ENCODE measurements around the gene DNAJB12. TPM values are rescaled to one million over a fixed set of nuclear protein-coding genes. Genes with fewer than 3 reads are reported as not detected.
"Not testable (repeated sequence)": the region's sequence is repeated elsewhere in the genome, so short reads cannot be mapped to it uniquely, and the experiment has no call there.

DNAJB12 gene
- total RNA-seq, 2 donors from 2014 or later, result 25.3 to 26.4 TPM

DNA sequence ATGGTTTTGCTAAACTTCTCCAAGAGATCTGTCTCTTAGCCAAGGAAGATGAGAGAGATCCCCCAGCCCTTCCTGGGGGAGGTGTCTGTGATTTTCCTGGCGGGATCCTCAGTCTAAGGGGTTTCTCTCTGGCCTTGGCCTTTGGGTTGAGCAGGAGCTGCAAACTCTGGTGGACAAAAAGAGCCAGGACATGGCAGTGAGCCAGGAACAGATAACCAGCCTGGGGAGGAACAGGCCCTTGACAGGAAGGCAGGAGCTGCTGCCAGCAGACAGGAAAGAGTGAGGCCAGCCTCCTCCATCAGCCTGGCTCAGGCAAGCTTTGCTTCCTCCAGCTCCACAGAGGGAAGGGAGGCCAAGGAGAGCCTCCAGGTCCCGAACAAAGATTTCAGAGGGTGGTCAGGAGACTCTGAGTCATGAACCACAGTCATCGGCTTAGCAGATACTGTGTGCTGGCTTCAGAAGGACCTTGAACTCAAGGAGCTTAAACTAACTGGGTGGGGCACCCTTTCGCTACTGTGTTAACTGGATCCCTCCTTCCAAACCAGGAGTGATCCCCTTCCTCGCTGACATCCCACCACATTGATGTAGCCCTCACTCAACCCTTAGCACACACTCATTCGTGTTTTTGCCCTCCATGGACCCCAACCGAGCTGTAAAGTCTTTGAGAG is 46.3 kb downstream of the DNAJB12 start:
- intact Hi-C loops (cut with DNase I), result no loop called here
- peak; percentile 92 for DNase-seq (ENCODE audit: low spot score)

DNA sequence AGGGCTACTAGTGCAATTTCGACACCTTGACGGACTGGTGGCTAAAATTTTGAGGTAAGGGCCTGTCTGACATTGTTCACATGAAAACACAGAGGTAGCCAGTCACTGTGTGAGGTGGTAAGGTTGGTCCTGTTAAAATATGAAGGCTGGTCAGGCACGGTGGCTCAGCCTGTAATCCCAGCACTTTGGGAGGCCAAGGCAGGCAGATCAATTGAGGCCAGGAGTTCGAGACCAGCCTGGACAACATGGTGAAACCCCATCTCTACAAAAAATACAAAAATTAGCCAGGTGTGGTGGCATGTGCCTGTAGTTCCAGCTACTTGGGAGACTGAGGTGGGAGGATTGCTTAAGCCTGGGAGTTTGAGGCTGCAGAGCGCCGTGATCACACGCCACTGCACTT is 47.0 kb downstream of the DNAJB12 start:
- intact Hi-C loops (cut with DNase I), result not testable (repeated sequence)

DNA sequence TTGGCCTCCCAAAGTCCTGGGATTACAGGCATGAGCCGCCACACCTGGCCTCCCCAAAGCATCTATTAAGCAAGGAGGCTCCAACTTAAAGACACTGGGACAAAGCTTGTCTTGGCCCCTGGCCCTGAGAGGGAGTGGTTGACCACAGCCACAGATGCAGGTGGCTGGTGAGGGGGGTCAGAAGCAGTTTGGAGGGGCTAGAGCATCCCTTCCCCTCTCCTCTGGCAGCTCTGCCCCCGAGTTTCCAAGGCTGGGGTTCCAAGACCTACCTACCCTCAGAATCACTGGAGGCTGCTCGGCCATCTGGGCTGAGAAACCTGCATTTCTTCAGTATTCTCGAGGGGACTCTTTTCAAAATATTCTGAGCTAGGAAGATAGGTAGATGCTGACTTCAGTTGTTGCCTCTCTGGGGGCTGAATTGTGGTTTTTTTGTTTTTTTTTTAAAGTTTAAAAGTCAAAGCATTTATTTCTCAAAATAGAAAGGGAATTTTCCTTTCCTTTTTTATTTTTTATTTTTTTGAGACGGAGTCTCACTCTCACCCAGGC is 48.4 kb downstream of the DNAJB12 start:
- intact Hi-C loops (cut with DNase I), result no loop called here
- DNase-seq (ENCODE audit: low spot score), result no peak

More for the DNA sequence above, 47.0 kb downstream of the DNAJB12 start:
- DNase-seq (ENCODE audit: low spot score), result not testable (repeated sequence)

DNA sequence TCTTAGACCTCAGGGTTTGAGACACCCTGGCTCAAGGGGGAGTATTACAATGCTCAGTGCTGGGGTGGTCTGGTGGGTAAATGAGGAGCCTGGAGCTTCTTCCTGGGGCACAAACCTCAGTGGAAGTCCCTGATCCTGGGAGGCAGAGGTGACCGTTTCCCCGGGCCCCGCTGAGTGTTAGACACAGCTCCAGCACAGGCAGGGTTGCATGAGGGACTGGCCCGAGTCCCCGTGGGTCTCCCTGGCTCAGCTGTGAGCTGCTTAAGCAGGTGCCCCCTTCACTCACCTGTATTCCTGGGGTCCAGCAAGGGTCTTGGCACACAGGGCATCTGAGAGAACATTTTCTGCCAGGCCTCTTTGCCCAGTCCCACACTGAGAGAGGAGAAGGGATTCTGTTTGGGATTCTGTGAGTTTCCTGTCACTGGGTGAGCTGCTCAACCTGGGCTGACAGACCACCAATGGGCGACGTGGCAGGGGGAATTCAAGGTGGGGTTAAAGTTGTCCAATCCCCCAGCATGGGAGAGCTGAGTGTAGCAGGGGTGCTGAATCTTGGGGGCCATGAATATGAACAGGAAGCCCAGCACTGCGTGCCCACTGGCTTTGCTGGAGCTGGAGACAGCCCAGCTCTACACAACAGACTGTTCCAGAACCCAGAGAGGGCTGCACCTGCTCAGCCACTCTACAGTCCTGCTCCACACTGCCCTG is 51.1 kb downstream of the DNAJB12 start:
- no peak for DNase-seq (ENCODE audit: low spot score)
- intact Hi-C loops (cut with DNase I), result no loop called here

DNA sequence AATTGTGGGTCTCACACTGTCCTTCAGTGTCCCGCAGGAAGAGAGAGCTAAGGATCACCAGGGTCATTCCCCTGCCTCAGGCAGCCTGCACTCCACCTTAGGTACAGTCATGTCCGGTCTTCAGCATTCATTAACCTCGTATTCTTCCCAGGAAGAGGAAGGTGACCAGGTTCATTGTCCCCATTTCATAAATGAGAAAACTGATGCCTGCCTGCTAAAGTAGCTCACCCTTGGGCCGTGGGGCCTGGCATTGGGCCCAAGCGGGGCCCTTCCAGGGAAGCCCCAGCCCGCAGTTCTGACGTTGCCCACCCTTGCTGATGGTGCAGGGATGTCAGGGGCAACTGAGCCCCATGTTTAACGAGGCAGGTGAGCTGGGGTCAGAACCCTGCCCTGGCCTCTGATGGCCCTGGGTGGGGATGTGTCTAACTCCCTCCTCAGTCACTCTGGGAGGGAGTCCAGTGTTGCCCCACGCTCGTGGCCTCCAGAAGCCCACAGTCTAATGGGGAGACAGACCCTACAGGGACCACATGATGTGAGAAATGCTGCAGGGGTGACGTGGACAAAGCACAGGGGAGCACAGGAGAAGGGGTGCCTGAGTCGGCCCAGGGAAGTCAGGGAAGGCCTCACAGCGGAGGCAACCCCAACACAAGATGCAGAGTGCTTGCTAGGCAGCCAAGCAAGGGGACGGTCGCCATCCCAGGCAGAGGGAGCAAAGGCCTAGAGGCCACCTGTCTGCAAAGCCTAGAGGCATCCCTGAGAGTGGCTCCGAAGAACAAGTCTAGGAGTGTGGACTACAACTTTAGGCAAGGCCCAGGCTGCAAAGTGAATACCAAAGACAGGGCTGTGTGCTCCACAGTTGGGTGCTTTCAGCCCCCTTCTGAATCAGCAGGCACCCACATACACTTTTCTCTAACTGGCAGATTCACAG is 55.9 kb downstream of the DNAJB12 start:
- no peak for DNase-seq (ENCODE audit: low spot score)
- intact Hi-C loops (cut with DNase I), result no loop called here

DNA sequence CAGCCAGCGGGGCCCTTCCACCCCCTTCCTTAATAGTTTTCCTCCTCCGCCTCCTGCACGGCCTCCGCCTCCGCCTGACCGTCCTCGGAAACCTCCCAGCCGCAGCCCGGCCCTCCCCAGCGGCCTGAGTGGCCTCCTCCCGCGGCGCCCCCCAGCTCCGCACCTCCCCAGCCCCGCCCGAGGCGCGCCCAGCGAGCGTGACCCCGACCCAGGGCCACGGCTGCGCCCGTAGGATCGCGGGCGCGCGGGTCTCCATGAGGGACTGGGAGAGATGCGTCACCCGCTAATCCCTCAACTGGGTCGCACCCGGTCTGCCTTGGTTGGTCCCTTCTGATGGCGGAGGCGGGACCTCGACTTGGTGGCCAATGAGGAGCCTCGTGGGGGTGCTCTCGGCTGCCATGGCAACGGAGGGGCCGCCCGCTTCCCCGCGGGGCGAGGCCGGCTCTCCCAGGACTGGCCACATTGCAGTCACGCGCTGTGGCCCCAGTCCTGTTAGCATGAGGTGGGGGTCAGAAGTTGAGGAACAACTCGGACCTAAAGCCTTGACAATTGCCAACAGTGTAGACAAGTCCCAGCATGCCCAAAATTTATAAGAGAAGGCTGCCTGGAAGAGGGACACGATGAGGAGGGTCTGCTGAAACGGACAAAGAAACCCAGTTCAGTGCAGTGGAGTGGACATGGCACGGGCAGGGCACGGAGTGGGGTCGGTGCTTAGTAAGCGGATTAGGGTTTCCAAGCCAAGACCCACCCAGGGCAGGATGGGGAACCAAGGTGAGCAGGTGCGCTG is 56.7 kb downstream of the DNAJB12 start:
- intact Hi-C loops (cut with DNase I), result no loop called here

DNA sequence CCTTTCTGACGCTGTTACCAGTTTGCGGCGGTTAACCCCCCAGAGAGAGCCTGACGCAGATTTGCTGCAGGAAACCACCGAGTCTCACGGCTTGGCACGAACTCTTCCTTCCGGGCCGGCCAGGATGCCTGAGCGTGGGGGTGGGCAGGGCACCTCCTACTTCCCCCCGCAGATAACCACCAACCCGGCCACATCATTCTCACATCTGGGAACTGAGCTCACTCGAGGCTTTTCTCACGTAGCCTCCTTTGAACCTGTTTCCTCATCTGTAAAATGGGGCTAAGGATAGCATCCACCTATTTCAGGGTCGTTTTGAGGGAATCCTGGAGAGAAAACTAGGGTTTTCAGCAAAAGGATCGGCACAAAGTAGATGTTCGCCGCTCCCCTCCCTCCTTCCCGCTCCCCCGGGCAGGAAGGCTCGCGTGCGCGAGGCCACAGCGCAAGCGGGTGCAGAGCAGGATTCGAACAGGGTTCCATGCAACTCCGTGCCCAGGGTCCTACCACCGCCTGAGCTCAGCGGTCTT is 57.4 kb downstream of the DNAJB12 start:
- intact Hi-C loops (cut with DNase I), result no loop called here
- DNase-seq (ENCODE audit: low spot score), result peak; percentile 98

More for the DNA sequence above, 56.7 kb downstream of the DNAJB12 start:
- DNase-seq (ENCODE audit: low spot score), result peak; percentile 99

DNA sequence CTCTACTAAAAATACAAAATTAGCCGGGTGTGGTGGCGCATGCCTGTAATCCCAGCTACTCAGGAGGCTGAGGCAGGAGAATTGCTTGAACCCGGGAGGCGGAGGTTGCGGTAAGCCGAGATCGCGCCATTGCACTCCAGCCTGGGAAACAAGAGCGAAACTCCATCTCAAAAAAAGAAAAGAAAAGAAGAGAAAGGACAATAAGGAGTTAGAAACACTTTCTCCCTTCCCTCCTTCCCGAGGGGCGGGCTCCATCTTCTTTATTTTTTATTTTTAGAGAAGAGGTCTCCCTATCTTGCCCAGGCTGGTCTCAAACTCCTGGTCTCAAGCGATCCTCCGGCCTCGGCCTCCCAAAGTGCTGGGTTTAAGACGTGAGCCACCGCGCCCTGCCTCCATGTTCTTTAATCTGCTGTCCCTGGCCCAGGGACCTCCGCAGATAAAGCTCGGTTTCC is 57.9 kb downstream of the DNAJB12 start:
- DNase-seq (ENCODE audit: low spot score); intact Hi-C loops (cut with DNase I): not testable (repeated sequence)

DNA sequence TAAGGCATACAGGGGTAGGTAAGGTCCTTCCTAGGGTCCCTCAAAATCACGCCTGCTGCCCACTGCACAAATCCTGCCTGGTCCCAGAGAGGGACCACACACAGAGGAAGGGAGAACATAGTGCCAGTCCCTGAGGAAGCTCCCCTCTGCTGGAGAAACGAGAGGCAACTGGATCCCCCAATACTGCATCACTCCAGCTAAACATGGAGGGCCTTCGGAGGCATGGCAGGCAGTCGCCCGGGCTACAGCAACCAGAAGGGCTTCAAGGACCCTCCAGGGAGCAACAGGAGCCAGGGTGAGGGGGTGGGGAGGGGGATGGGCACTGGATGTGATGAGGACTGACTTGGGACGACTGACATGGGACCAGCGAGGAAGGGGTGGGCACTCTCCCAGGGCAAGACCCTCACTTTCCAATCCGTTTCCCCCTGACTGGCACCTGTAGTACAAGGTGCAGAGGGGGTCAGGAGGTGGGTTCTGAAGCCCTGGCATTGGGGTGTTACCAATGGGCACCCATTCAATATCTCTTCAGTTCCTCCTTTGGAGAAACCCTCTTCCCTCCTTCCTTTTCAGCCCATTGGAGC is 59.3 kb downstream of the DNAJB12 start:
- intact Hi-C loops (cut with DNase I), result no loop called here
- no peak for DNase-seq (ENCODE audit: low spot score)

DNA sequence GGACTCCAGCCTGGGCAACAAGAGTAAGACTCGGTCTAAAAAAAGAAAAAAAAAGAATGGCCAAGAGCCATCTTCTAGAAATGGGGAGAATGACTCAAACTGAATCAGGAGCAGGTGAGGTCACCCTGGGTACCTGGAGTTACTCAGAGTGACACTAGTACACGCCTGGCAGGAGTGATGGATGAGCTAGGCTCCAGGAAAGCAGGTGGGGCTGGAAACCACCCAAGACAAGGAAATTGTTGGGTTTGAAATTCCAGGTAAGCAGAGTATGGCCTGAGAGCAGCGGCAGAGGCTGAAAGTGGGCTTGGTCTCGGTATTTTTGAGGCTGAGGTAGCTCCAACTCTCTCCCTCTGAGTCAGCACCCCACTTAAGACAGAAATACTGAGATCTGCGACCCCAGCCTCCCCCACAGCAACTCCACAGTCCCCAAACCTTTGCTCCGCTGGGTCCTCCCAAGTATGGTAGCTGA is 62.5 kb downstream of the DNAJB12 start:
- intact Hi-C loops (cut with DNase I), result no loop called here
- no peak for DNase-seq (ENCODE audit: low spot score)

DNA sequence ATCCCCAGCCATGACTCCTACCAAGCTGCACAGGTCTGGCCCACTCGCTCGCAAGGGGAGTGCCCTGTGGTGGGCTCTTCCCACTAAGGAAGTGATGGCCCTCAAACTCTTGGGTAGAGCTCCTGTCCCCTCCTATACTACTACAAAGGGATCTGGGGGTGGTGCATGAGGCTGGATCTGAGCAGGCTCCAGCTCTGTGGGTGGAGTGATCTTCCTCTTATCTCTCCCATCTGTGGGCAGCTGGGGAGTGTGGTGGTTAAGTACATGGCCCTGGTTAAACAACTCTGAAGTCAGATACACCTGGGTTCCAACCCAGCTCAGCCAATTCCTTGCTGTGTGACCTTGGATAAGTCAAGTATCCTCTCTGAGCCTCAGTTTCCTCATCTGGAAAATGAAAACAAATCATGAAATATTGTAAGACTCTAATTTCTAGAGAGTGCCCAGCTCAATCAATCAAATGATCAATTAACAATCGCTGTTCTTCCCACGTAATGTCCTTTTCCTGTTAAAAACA is 63.6 kb downstream of the DNAJB12 start:
- intact Hi-C loops (cut with DNase I), result no loop called here
- DNase-seq (ENCODE audit: low spot score), result no peak

DNA sequence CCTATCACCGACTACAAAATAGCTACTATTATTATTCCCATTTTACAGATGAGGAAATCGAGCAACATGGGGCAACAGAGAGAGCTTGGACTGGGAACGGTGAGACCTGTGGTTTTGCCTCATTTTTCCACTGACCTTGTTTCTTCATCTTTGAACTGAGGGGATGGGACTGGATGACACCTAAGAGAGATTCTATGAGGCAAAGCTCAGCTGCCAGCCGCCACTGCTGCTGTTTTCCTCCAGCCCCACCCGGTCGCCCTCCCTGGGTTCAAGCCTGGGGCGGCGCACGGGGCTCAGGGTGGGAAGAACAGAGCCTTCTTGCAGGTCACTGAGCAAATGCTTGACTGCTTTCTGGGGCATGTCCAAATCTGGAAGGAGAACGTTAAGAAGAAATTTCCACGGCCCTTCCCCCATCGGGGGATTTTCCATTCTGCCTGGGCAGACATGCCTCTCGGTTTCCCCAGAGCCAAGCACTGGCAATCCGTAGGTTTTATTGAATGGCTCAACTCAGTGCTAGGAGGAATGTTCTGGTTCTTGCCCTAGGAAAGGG is 68.7 kb downstream of the DNAJB12 start:
- intact Hi-C loops (cut with DNase I), result no loop called here
- no peak for DNase-seq (ENCODE audit: low spot score)

DNA sequence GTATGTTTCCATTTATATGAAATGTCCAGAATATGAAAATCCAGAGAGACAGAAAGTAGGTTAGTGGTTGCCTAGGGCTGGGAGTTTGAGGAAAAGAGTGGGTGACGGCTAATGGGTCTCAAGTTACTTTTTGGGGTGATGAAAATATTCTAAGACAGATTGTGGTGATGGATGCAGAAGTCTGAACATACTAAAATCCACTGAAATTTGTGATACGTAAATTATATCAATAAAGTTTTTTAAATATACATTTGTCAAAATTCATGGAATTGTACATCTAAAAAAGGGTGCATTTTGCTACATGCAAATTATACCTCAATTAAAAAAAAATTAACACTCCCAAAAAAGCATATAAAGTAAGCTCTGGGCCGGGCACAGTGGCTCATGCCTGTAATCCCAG is 71.6 kb downstream of the DNAJB12 start:
- intact Hi-C loops (cut with DNase I), result no loop called here
- DNase-seq (ENCODE audit: low spot score), result no peak

Other genes starting within 250 kb of the DNAJB12 start
- 10 to 100 TPM; 77.4 to 95.3 TPM for gene ANAPC16, start 138.9 kb downstream of the DNAJB12 start, total RNA-seq
- 10 to 100 TPM; 28.3 to 37.7 TPM for gene ASCC1, start 138.6 kb downstream of the DNAJB12 start, total RNA-seq
- gene DDIT4, start 81.0 kb downstream of the DNAJB12 start, total RNA-seq, result 100 to 1,000 TPM; 208 to 244 TPM

Measured in posterior vena cava (tissue), 2 donors.